HEK293 (cell line): ENCODE results near the gene ZNF507.

ENCODE experiments used
- CTCF ChIA-PET: fragments of 350-600 bp; formaldehyde crosslinking; extraction: SDS; loops from one replicate; lab custom pipeline; 2021; ENCODE audit warnings: antibody characterized with exemption; lab: Yijun Ruan, JAX
- POLR2A ChIA-PET: fragments of 300-600 bp; formaldehyde crosslinking; extraction: SDS; loops from one replicate; lab custom pipeline; 2020; ENCODE audit warnings: antibody characterized with exemption, inconsistent platforms; lab: Yijun Ruan, JAX
- H3K27ac ChIP-seq: fragments of 200-500 bp; sonication (Bioruptor generic); 2 replicates; pipeline ENCODE4 v1.5.1; 2014; ENCODE audit warnings: low read depth, low read length, control low read depth, inconsistent platforms; ENCODE audit errors: extremely low read depth
- H3K36me3 ChIP-seq, 2 experiments: fragments of 200-500 bp in 1 of 2; sonication (Bioruptor generic) in 1 of 2; 1 replicate in 1 of 2; 2 replicates in 1 of 2; pipeline ENCODE4 v1.5.1; 2014 to 2017; ENCODE audit warnings: inconsistent platforms in 2 of 2, low read length in 2 of 2; ENCODE audit not compliant: control insufficient read depth in 2 of 2, insufficient read depth in 1 of 2
- H3K4me1 ChIP-seq: fragments of 200-500 bp; sonication (Bioruptor generic); 2 replicates; pipeline ENCODE4 v1.5.1; 2014; ENCODE audit warnings: mild to moderate bottlenecking, low read length, inconsistent platforms; ENCODE audit not compliant: control insufficient read depth, insufficient read depth
- H3K4me3 ChIP-seq: 2 replicates; pipeline ENCODE4 v1.5.1; 2011; ENCODE audit warnings: low read depth, mild to moderate bottlenecking, control low read depth, low read length, moderate library complexity
- H3K9me3 ChIP-seq: fragments of 200-500 bp; sonication (Bioruptor generic); 2 replicates; pipeline ENCODE4 v1.5.1; 2014; ENCODE audit warnings: low read depth, low read length, inconsistent platforms; ENCODE audit not compliant: control insufficient read depth, insufficient read depth
- CTCF ChIP-seq: fragments of 450-650 bp; formaldehyde crosslinking; IDR thresholded peaks from 2 replicates; pipeline ENCODE4 v1.5.1; 2016; ENCODE audit warnings: missing biosample characterization, missing genetic modification characterization
- GLI2 ChIP-seq: fragments of 450-650 bp; formaldehyde crosslinking; IDR thresholded peaks from 2 replicates; pipeline ENCODE4; 2017; ENCODE audit warnings: missing biosample characterization, missing genetic modification characterization, low read depth, borderline replicate concordance
- HOXC10 ChIP-seq: sonication (generic); formaldehyde crosslinking; IDR thresholded peaks from 2 replicates; pipeline ENCODE4 v1.8.1; 2023; ENCODE audit warnings: mild to moderate bottlenecking, missing genetic modification reagents
- KLF10 ChIP-seq: fragments of 450-650 bp; IDR thresholded peaks from 2 replicates; pipeline ENCODE4 v1.5.1; 2018; ENCODE audit warnings: missing biosample characterization, mild to moderate bottlenecking, missing genetic modification characterization
- KLF9 ChIP-seq: fragments of 450-650 bp; formaldehyde crosslinking; IDR thresholded peaks from 2 replicates; pipeline ENCODE4 v1.5.1; 2016; ENCODE audit warnings: missing biosample characterization, missing genetic modification characterization, low read depth
- MYNN ChIP-seq: fragments of 450-650 bp; formaldehyde crosslinking; IDR thresholded peaks from 2 replicates; pipeline ENCODE4 v1.5.1; 2016; ENCODE audit warnings: missing biosample characterization, missing genetic modification characterization, borderline replicate concordance
- OSR2 ChIP-seq: fragments of 450-650 bp; formaldehyde crosslinking; IDR thresholded peaks from 2 replicates; pipeline ENCODE4 v1.5.1; 2016; ENCODE audit warnings: missing biosample characterization, missing genetic modification characterization
- REST ChIP-seq: fragments of 450-650 bp; formaldehyde crosslinking; IDR thresholded peaks from 2 replicates; pipeline ENCODE4 v1.5.1; 2016; ENCODE audit warnings: missing biosample characterization, missing genetic modification characterization
- SETDB1 ChIP-seq: IDR thresholded peaks from one replicate; pipeline ENCODE4 v1.6.1; 2017; ENCODE audit warnings: mild to moderate bottlenecking, low read length, moderate library complexity, mixed read lengths; ENCODE audit not compliant: insufficient read length
- ZFP3 ChIP-seq: fragments of 450-650 bp; formaldehyde crosslinking; IDR thresholded peaks from 2 replicates; pipeline ENCODE4 v1.5.1; 2016; ENCODE audit warnings: low read depth, missing biosample characterization, missing genetic modification characterization
- ZFP41 ChIP-seq: fragments of 450-650 bp; formaldehyde crosslinking; IDR thresholded peaks from 2 replicates; pipeline ENCODE4 v1.5.1; 2016; ENCODE audit warnings: missing biosample characterization, missing genetic modification characterization, borderline replicate concordance
- ZNF2 ChIP-seq: fragments of 450-650 bp; formaldehyde crosslinking; IDR thresholded peaks from 2 replicates; pipeline ENCODE4 v1.5.1; 2016; ENCODE audit warnings: missing biosample characterization, missing genetic modification characterization
- ZNF239 ChIP-seq: fragments of 450-650 bp; formaldehyde crosslinking; IDR thresholded peaks from 2 replicates; pipeline ENCODE4 v1.5.1; 2016; ENCODE audit warnings: missing biosample characterization, missing genetic modification characterization
- ZNF266 ChIP-seq: fragments of 450-650 bp; formaldehyde crosslinking; IDR thresholded peaks from 2 replicates; pipeline ENCODE4 v1.5.1; 2016; ENCODE audit warnings: missing biosample characterization, missing genetic modification characterization, low read depth
- ZNF426 ChIP-seq: fragments of 450-650 bp; formaldehyde crosslinking; IDR thresholded peaks from 2 replicates; pipeline ENCODE4 v1.5.1; 2017; ENCODE audit warnings: missing biosample characterization, missing genetic modification characterization, mild to moderate bottlenecking, inconsistent platforms, moderate library complexity
- ZNF449 ChIP-seq: fragments of 450-650 bp; formaldehyde crosslinking; IDR thresholded peaks from 2 replicates; pipeline ENCODE4 v1.5.1; 2017; ENCODE audit warnings: missing biosample characterization, mild to moderate bottlenecking, missing genetic modification characterization, moderate library complexity
- ZNF654 ChIP-seq: fragments of 450-650 bp; formaldehyde crosslinking; IDR thresholded peaks from 2 replicates; pipeline ENCODE4 v1.5.1; 2016; ENCODE audit warnings: low read depth, missing biosample characterization, missing genetic modification characterization

Gene ZNF507

GRCh38 chr19:32316034-32316433 lies 29.4 kb upstream of the ZNF507 start:
- H3K4me1 ChIP-seq: no peaks in the 10 kb centered on the region
- TF ChIP-seq GLI2 (tag by site-specific recombination) (no peak), ZNF239 (tag by site-specific recombination) (no peak), REST (tag by site-specific recombination) (peak; percentile 97)
- POLR2A ChIA-PET: no interaction called here

GRCh38 chr19:32317086-32317485 lies 28.3 kb upstream of the ZNF507 start:
- Histone ChIP-seq H3K4me1 (no peaks in the 10 kb centered on the region), H3K27ac (no peak overlapping the region), H3K4me3 (no peak overlapping the region), H3K9me3 (no peaks in the 10 kb centered on the region)
- CTCF ChIA-PET: interaction anchor here (0.7 kb wide), 1 partner anchor 164 kb away, joined by 3 read pairs; no protein-coding TSS in a partner anchor
- TF ChIP-seq ZNF2 (tag by site-specific recombination): no peak
- no peak for TF ChIP-seq ZNF449 (tag by site-specific recombination)
- TF ChIP-seq SETDB1: no peak
- TF ChIP-seq OSR2 (tag by site-specific recombination): no peak
- no peak for TF ChIP-seq ZFP41 (tag by site-specific recombination)
- no peak for TF ChIP-seq ZNF426 (tag by site-specific recombination)
- no peak for TF ChIP-seq MYNN (tag by site-specific recombination)
- no peak for TF ChIP-seq ZNF266 (tag by site-specific recombination)
- no peak for TF ChIP-seq HOXC10 (CRISPR knock-in tag)
- TF ChIP-seq, all 188 proteins: peak for 0
- POLR2A ChIA-PET: no interaction called here
- H3K36me3 ChIP-seq: no peaks in the 10 kb centered on the region

More at GRCh38 chr19:32316034-32316433, 29.4 kb upstream of the ZNF507 start:
- no peaks in the 10 kb centered on the region for H3K9me3 ChIP-seq
- H3K36me3 ChIP-seq: no peaks in the 10 kb centered on the region
- H3K27ac ChIP-seq: no peak overlapping the region
- H3K4me3 ChIP-seq: no peak overlapping the region
- CTCF ChIA-PET: interaction anchor here (0.9 to 1.2 kb wide), 3 partner anchors 13 to 24 kb away, joined by 3 read pairs; no protein-coding TSS in a partner anchor

GRCh38 chr19:32318884-32319520 lies 26.4 kb upstream of the ZNF507 start:
- POLR2A ChIA-PET: interaction anchor here (0.7 to 1.2 kb wide), 3 partner anchors 18 to 717 kb away, joined by 3 to 7 read pairs (median 3); partner anchors contain the start of gene DPY19L3
- no peak overlapping the region for H3K27ac ChIP-seq
- H3K9me3 ChIP-seq: no peaks in the 10 kb centered on the region
- TF ChIP-seq KLF10 (tag by site-specific recombination) (peak; percentile 94), ZNF654 (tag by site-specific recombination) (peak; percentile 39), ZFP3 (tag by site-specific recombination) (no peak), KLF9 (tag by site-specific recombination) (peak; percentile 94), CTCF (tag by site-specific recombination) (peak; percentile 38; the same call in 1 of the 2 replicates)
- H3K36me3 ChIP-seq: no peaks in the 10 kb centered on the region
- CTCF ChIA-PET: interaction anchor here (0.5 to 2.5 kb wide), 16 partner anchors 9 to 1636 kb away, joined by 3 to 12 read pairs (median 4); no protein-coding TSS in a partner anchor
- no peak overlapping the region for H3K4me3 ChIP-seq
- H3K4me1 ChIP-seq: no peaks in the 10 kb centered on the region
